GM12878 (cell line): ENCODE measurements around the gene SNAPC3. TPM values are rescaled to one million over a fixed set of nuclear protein-coding genes. Genes with fewer than 3 reads are reported as not detected.
"Not testable (repeated sequence)": the region's sequence is repeated elsewhere in the genome, so short reads cannot be mapped to it uniquely, and the experiment has no call there.

Source experiments
- ATAC-seq: fragments of 200-7000 bp; cut with Tn5 transposase; 3 replicates; pipeline ENCODE4 v1.9.1; 2020; ENCODE audit warnings: mild to moderate bottlenecking, moderate library complexity
- BruUV-seq: library from RNA; stranded (reverse); fragments of 400-500 nt; replicated peaks from 2 replicates; lab custom pipeline; 2021; lab: Mats Ljungman, UMichigan
- CTCF ChIA-PET: fragments of 300-600 bp; sonication (Branson Sonifier 250); formaldehyde crosslinking; extraction: SDS; loops from one replicate; lab custom pipeline; 2021; ENCODE audit warnings: inconsistent platforms; lab: Yijun Ruan, JAX
- POLR2A ChIA-PET: fragments of 350-600 bp; formaldehyde crosslinking; extraction: SDS; loops from one replicate; lab custom pipeline; 2021; ENCODE audit warnings: inconsistent platforms; lab: Charles Lee
- RAD21 ChIA-PET: fragments of 300-600 bp; sonication (Branson Sonifier 250); formaldehyde crosslinking; loops from one replicate; lab custom pipeline; 2023; ENCODE audit warnings: antibody characterized with exemption; ENCODE audit not compliant: unreplicated experiment; lab: Charles Lee
- SMC1A ChIA-PET: fragments of 300-600 bp; sonication (Branson Sonifier 250); formaldehyde crosslinking; loops from one replicate; lab custom pipeline; 2023; ENCODE audit not compliant: unreplicated experiment, uncharacterized antibody; lab: Charles Lee
- DNase-seq: peaks from one replicate; pipeline ENCODE4 v3.0.0-alpha.2; 2011; ENCODE audit warnings: low read depth, low spot score
- FAIRE-seq: peaks from 3 replicates; lab custom pipeline; 2011; peaks lifted over from hg19 to GRCh38; lab: Jason Lieb, UNC
- H2AFZ ChIP-seq: 2 replicates; pipeline ENCODE4 v1.6.0; 2011; ENCODE audit warnings: low read depth, low read length, control low read depth; ENCODE audit not compliant: control insufficient read depth
- H3K27ac ChIP-seq: 2 replicates; pipeline ENCODE4 v1.5.1; 2011; ENCODE audit warnings: control low read depth; ENCODE audit not compliant: control insufficient read depth, insufficient read depth
- H3K27me3 ChIP-seq, 2 experiments: replicated peaks in 1 of 2; 2 replicates each; pipeline versions ENCODE4 v1.6.0 to v1.6.1; 2011; ENCODE audit warnings: low read length in 1 of 2; ENCODE audit not compliant: control insufficient read depth in 2 of 2, insufficient read depth in 2 of 2
- H3K36me3 ChIP-seq, 2 experiments: 2 replicates each; pipeline ENCODE4 v1.5.1; 2011; ENCODE audit warnings: low read length in 1 of 2; ENCODE audit not compliant: control insufficient read depth in 2 of 2, insufficient read depth in 2 of 2
- H3K4me1 ChIP-seq: 2 replicates; pipeline ENCODE4 v1.6.1; 2011; ENCODE audit warnings: mild to moderate bottlenecking, low read length, moderate library complexity, mixed read lengths; ENCODE audit not compliant: control insufficient read depth, insufficient read depth
- H3K4me2 ChIP-seq: 2 replicates; pipeline ENCODE4 v1.6.0; 2011; ENCODE audit warnings: control low read depth; ENCODE audit not compliant: control insufficient read depth, insufficient read depth
- H3K4me3 ChIP-seq: fragments of 200-600 bp; sonication (generic); 2 replicates; pipeline ENCODE4 v1.5.1; 2016
- H3K79me2 ChIP-seq: 2 replicates; pipeline ENCODE4 v1.6.0; 2011; ENCODE audit warnings: low read length; ENCODE audit not compliant: control insufficient read depth, insufficient read depth
- H3K9ac ChIP-seq: 2 replicates; pipeline ENCODE4 v1.8.0; 2011; ENCODE audit warnings: low read length, control low read depth, mixed read lengths; ENCODE audit not compliant: control insufficient read depth, insufficient read depth
- H3K9me3 ChIP-seq: replicated peaks from 3 replicates; pipeline ENCODE4 v1.5.1; 2011; ENCODE audit warnings: mild to moderate bottlenecking, low read length; ENCODE audit not compliant: control insufficient read depth, insufficient read depth
- H4K20me1 ChIP-seq: 2 replicates; pipeline ENCODE4 v1.6.0; 2011; ENCODE audit not compliant: control insufficient read depth, insufficient read depth
- CEBPB ChIP-seq, 2 experiments: fragments of 150-350 bp in 1 of 2; IDR thresholded peaks; 2 replicates each; pipeline ENCODE4 v1.6.1; 2012 to 2014; ENCODE audit warnings: low read depth in 2 of 2, low read length in 2 of 2, borderline replicate concordance in 1 of 2, inconsistent platforms in 1 of 2
- DPF2 ChIP-seq: fragments of 450-650 bp; IDR thresholded peaks from 2 replicates; pipeline ENCODE4 v1.6.1; 2017; ENCODE audit warnings: mild to moderate bottlenecking
- MEF2B ChIP-seq: fragments of 450-650 bp; IDR thresholded peaks from 2 replicates; pipeline ENCODE4 v1.6.1; 2018; ENCODE audit warnings: mild to moderate bottlenecking, moderate library complexity; ENCODE audit not compliant: partially characterized antibody, poor library complexity, severe bottlenecking
- NFYB ChIP-seq: IDR thresholded peaks from 2 replicates; pipeline ENCODE4 v1.6.1; 2011; ENCODE audit warnings: low read depth, mild to moderate bottlenecking, low read length, improper control_type of control experiment, moderate library complexity; ENCODE audit not compliant: insufficient read depth
- POLR2AphosphoS5 ChIP-seq: IDR thresholded peaks from 2 replicates; pipeline ENCODE4 v1.6.1; 2011; ENCODE audit warnings: mild to moderate bottlenecking, low read length, inconsistent platforms
- TCF12 ChIP-seq: IDR thresholded peaks from 2 replicates; pipeline ENCODE4 v1.6.1; 2011; ENCODE audit warnings: low read depth, mild to moderate bottlenecking, low read length
- YY1 ChIP-seq: IDR thresholded peaks from 2 replicates; pipeline ENCODE4 v1.6.1; 2011; ENCODE audit warnings: low read depth, mild to moderate bottlenecking, low read length
- WGBS: methylation state at CpG from one replicate; pipeline ENCODE4 v1.1.6; 2016; ENCODE audit warnings: low lambda C conversion rate; ENCODE audit not compliant: insufficient replicate concordance, insufficient coverage; ENCODE audit errors: missing lambda C conversion rate; 5-methylcytosine and 5-hydroxymethylcytosine counted together
- in situ Hi-C: fragments of 300-500 bp; cut with MboI; formaldehyde crosslinking; loops from 9 replicates; pipeline ENCODE4 v1.14.3; 2018; ENCODE audit warnings: mixed read lengths
- intact Hi-C: fragments of 100-400 bp; cut with micrococcal nuclease; formaldehyde crosslinking; loops from one replicate; pipeline ENCODE4 v1.14.2; 2022; ENCODE audit not compliant: unreplicated experiment
- polyA plus RNA-seq, 11 experiments: library from polyadenylated mRNA; depleted of rRNA in 4 of 11; unstranded in 6 of 11; stranded (reverse) in 5 of 11; fragments of >200 nt; fragmentation: Nextera tagmentation in 4 of 11; fragmentation: Illumina TruSeq in 1 of 11; extraction: Ambion mirVana in 4 of 11; extraction: Trizol in 1 of 11; gene quantifications; 1 replicate in 1 of 11; 2 replicates in 10 of 11; pipeline versions ENCODE4 v1.2.1 to v1.2.3, GENCODE V29; 2011 to 2016; ENCODE audit warnings: inconsistent platforms in 2 of 11, missing spikeins in 2 of 11, low read depth in 1 of 11
- total RNA-seq, 4 experiments: library from RNA; depleted of rRNA in 3 of 4; stranded (reverse); fragments of >200 nt in 3 of 4; fragmentation: Illumina TruSeq in 1 of 4; extraction: Trizol in 1 of 4; gene quantifications; 2 replicates each; pipeline versions ENCODE4 v1.2.1 to v1.2.3, GENCODE V29; 2013 to 2021

SNAPC3 gene
- total and polyA plus RNA-seq, 10 of the 15 experiments (the other 5 are each of a cell fraction or from before 2014, with no cell fraction given): 5.7 to 47.4 (median 24.6) TPM

DNA sequence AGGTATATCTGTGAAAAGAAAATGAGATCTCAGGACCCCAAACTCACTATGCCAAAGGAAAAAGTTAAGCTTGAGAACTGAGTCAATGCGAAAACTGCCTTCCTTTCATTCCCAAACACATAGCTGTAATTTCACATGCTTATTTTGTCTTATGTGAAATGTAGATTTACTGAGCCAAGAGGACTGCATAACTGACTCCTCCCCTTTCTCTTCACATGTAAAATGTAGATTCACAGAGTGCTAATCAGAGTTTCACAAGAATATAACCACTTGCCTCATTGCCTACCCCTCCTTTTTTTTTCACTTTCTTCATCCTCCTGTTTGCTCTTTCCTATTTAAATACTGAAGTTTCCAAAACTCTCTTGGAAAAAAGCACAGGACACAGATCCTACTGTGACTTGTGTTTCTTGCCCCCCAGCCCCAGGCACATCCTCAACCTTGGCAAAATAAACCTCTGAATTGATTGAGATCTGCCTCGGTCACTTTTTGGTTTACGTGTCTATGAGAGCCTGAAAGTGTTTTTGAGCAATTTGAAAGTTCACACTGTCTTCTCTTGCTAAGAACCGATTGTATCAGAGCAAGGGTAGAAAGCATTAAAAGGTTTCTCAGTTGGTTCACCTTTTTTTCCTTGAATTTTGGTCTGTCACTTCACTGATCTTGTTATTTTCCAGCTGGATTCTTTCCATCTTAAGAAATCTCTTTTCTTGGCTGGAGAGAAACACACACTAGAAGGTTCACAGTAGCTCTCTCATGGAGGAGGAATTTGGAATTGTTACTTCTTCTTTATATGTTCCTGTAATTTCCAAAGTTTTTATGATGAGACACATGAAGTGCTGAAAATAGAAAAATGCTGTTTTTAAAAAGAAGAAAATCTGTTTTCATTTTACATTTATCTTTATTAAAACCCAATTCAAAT lies 44.8 kb upstream of the SNAPC3 start:
- Histone ChIP-seq H3K4me2 (no peak overlapping the region), H3K79me2 (no peaks in the 10 kb centered on the region), H4K20me1 (no peaks in the 10 kb centered on the region), H2AFZ (no peak overlapping the region), H3K4me1 (no peaks in the 10 kb centered on the region), H3K4me3 (no peak overlapping the region), H3K36me3 (no peaks in the 10 kb centered on the region), H3K9ac (no peak overlapping the region), H3K27me3 (no peaks in the 10 kb centered on the region; a peak in 1 of 4 replicates), H3K27ac (no peak overlapping the region), H3K9me3 (no peaks in the 10 kb centered on the region; the same call in 2 of the 3 replicates)
- ChIA-PET RAD21 (no interaction called here), SMC1A (interaction anchor here (0.6 kb wide), 1 partner anchor 312 kb away, joined by 3 read pairs; no protein-coding TSS in a partner anchor), CTCF (interaction anchor here (1.2 to 1.4 kb wide), 2 partner anchors 10 to 19 kb away, joined by 3 read pairs; no protein-coding TSS in a partner anchor), POLR2A (no interaction called here)
- FAIRE-seq (no peak), ATAC-seq (no peak), DNase-seq (no peak)
- whole genome bisulfite sequencing: 43% methylated on average over 4 of the region's 4 CpGs
- TF ChIP-seq POLR2AphosphoS5 (no peak), TCF12 (no peak), YY1 (no peak), DPF2 (no peak), CEBPB (IDR thresholded peaks at IDR 0.05; ENCODE audit: borderline replicate concordance in 1 of 2, low read depth in 2 of 2, low read length in 2 of 2) (no peak), MEF2B (no peak), NFYB (no peak)
- intact Hi-C loops: no loop called here
- no TSS peak for BruUV-seq
- in situ Hi-C loops: no loop called here

GRCh38 chr9:15379317-15379716 lies 43.4 kb upstream of the SNAPC3 start:
- RAD21 ChIA-PET, H3K4me3 ChIP-seq, H3K27me3 ChIP-seq, CTCF ChIA-PET, H3K27ac ChIP-seq, H4K20me1 ChIP-seq, ATAC-seq, FAIRE-seq, BruUV-seq, H2AFZ ChIP-seq, H3K4me1 ChIP-seq, H3K9me3 ChIP-seq, H3K4me2 ChIP-seq, in situ Hi-C loops, intact Hi-C loops, DNase-seq, H3K79me2 ChIP-seq, H3K36me3 ChIP-seq, H3K9ac ChIP-seq, SMC1A ChIA-PET, POLR2A ChIA-PET: not testable (repeated sequence)
- 22% methylated on average over 4 of the region's 4 CpGs for WGBS

- H3K27ac ChIP-seq, intact Hi-C loops, in situ Hi-C loops, H3K4me1 ChIP-seq, H3K27me3 ChIP-seq, H3K36me3 ChIP-seq, FAIRE-seq, H3K4me3 ChIP-seq, H3K9ac ChIP-seq, RAD21 ChIA-PET, ATAC-seq, H4K20me1 ChIP-seq, H3K4me2 ChIP-seq, DNase-seq, SMC1A ChIA-PET, BruUV-seq, H3K9me3 ChIP-seq, H3K79me2 ChIP-seq, POLR2A ChIA-PET, CTCF ChIA-PET, H2AFZ ChIP-seq: not testable (repeated sequence)
- WGBS: 16% methylated on average over 5 of the region's 5 CpGs
These were observed 42.8 kb upstream of the SNAPC3 start for GRCh38 chr9:15379888-15380287.
